Endothelial cell of umbilical vein (primary cell): ENCODE measurements around the gene TET2.

Experiments used
- EZH2 ChIP-seq: IDR thresholded peaks from 2 replicates; pipeline ENCODE4 v1.6.1; 2012; ENCODE audit warnings: borderline replicate concordance, low read depth, mild to moderate bottlenecking, moderate library complexity, low read length, inconsistent platforms; ENCODE audit not compliant: severe bottlenecking
- POLR2A ChIP-seq: IDR thresholded peaks from 2 replicates; pipeline ENCODE4 v1.6.1; 2012; ENCODE audit warnings: low read depth, mild to moderate bottlenecking, control low read depth, low read length
- TF ChIP-seq, protein P1 (sequence below), 2 donors: IDR thresholded peaks; 1 replicate in 1 of 2; 2 replicates in 1 of 2; pipeline ENCODE4 v1.5.1; 2011; ENCODE audit warnings: low read length in 2 of 2, mild to moderate bottlenecking in 2 of 2, moderate library complexity in 2 of 2, control low read depth in 1 of 2, inconsistent platforms in 1 of 2, low read depth in 1 of 2; ENCODE audit not compliant: insufficient read depth in 1 of 2; ENCODE audit errors: extremely low read depth in 1 of 2
- TF ChIP-seq, protein P2 (sequence below): IDR thresholded peaks from 2 replicates; pipeline ENCODE4 v1.6.1; 2011; ENCODE audit not compliant: insufficient read depth, insufficient read length

GRCh38 chr4:105240037-105240436 is 93.4 kb downstream of the TET2 start:
- TF ChIP-seq, protein P1, sequence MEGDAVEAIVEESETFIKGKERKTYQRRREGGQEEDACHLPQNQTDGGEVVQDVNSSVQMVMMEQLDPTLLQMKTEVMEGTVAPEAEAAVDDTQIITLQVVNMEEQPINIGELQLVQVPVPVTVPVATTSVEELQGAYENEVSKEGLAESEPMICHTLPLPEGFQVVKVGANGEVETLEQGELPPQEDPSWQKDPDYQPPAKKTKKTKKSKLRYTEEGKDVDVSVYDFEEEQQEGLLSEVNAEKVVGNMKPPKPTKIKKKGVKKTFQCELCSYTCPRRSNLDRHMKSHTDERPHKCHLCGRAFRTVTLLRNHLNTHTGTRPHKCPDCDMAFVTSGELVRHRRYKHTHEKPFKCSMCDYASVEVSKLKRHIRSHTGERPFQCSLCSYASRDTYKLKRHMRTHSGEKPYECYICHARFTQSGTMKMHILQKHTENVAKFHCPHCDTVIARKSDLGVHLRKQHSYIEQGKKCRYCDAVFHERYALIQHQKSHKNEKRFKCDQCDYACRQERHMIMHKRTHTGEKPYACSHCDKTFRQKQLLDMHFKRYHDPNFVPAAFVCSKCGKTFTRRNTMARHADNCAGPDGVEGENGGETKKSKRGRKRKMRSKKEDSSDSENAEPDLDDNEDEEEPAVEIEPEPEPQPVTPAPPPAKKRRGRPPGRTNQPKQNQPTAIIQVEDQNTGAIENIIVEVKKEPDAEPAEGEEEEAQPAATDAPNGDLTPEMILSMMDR (IDR thresholded peaks at IDR 0.05; ENCODE audit: extremely low read depth in 1 of 2, insufficient read depth in 1 of 2, low read depth in 1 of 2, low read length in 2 of 2) = no peak
- TF ChIP-seq POLR2A (no peak), EZH2 (no peak)
- TF ChIP-seq, protein P2, sequence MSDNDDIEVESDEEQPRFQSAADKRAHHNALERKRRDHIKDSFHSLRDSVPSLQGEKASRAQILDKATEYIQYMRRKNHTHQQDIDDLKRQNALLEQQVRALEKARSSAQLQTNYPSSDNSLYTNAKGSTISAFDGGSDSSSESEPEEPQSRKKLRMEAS = no peak
